Measurements from ENCODE around the gene SEPTIN12.

DNA sequence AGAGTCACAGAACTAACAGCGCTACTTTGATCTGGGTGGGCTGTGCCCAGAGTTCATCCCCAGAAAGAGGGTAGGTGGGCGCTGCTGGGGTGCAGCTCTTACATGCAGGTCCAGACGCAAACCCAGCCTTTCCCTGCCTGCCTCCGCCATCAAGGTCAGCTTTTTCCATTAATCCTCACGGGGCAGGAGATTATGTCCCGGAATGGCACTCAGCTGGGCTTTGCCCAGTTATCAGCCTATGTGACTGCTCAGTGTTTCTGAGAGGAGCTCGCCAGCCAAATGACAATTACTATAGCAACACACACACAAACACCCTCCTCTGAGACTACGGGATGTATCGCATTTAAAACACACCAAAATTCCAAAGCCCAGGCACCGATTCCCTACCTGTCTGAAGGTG lies 38.8 kb upstream of the SEPTIN12 start:
- TF ChIP-seq GATA2 (IDR thresholded peaks at IDR 0.05; ENCODE audit: low read depth, low read length) (no peak), GATA3 (IDR thresholded peaks at IDR 0.05; ENCODE audit: low read depth, low read length) (no peak)
